DMS114 treated with DMSO at 0.1 percent for 48 hours (cell line): ENCODE measurements around the gene COL6A5.
"Not testable (repeated sequence)": the region's sequence is repeated elsewhere in the genome, so short reads cannot be mapped to it uniquely, and the experiment has no call there.

ENCODE experiments used
- DNase-seq: peaks from one replicate; lab custom pipeline; 2025; ENCODE audit not compliant: unreplicated experiment; lab: John Stamatoyannopoulos, UW

Gene COL6A5

DNA sequence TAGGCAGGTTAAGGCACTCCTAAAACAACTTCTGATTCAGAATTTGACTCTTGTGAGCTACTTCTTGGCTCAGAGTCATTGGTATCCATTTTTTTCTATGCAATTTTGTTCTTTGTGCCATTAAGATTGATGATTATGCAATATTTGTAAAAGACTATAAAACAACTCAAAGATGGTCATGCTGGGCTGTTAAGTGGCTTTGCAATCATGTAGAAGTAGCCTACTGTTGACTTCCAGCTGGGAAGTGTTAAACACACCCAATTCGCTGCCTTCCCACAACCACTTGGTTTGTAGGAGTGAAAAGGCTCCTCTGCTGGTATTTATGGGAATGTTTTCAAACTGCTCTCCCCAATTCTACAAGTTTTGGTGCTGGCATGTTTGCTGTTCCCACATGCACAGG, 96.8 kb downstream of the COL6A5 start:
- DNase-seq, result no peak

- not testable (repeated sequence) for DNase-seq
These were observed 101.4 kb downstream of the COL6A5 start for GRCh38 chr3:130446840-130447239.

- not testable (repeated sequence) for DNase-seq
These were observed 102.7 kb downstream of the COL6A5 start for GRCh38 chr3:130448155-130448554.

- DNase-seq, result no peak
These were observed 111.1 kb downstream of the COL6A5 start for GRCh38 chr3:130456540-130456939.

DNA sequence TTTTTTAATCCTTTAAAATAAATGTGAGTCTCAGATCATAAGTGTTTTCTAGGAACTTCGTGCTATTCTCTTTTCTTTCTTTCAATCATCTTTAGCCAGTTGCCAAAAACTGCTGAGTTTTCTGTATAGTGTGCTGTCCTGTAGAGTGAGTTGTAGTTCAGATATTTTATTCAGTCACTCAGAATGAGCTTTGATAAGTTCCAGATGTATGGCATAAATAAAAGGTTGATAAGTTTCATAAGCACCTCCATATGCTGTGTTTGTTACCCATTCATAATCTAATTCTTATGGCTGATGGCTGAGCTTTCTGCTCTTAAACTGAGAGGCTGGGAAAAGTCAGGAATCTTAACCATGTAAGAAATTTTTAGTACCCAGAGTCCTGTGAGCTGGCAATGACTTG, 112.2 kb downstream of the COL6A5 start:
- DNase-seq, result no peak

- no peak for DNase-seq
These were observed 114.5 kb downstream of the COL6A5 start for GRCh38 chr3:130459944-130460343.

DNA sequence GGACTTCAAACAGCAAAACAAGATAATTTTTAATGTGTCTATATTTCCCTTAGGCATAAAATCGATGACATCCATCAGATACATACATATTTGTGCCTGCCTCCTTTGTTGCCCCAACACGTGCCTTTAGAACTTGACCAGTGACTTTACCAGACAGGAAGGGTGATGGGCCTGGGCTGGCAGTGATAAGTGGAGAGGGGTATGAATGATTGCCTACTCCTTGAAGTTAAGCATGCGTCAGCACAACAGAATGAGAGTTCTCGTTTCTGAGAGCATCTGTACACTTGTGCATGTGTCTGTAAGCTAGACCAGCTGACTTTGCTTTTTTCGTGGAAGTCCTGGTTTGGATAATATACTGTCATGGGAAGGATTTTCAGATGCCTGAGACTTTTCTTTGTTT, 116.6 kb downstream of the COL6A5 start:
- no peak for DNase-seq

DNA sequence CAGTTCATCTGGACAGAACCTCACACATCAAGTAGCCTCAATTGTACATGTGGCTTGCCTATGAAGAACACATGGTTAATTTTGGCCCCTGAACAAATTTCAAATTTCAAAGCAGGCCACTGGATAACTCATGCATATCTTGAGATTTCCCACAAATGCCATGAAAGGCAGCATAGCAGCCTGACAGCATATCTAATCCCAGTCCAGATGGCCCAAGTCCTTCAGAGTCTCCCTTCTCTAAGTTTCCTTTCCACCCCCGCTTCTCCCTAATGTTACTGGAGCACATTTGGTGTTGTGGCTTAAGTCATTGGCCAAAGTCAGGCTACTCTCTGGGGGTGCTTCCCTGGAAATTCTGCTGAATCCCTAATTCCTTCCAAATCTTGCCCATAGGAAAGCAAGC, 117.7 kb downstream of the COL6A5 start:
- no peak for DNase-seq

GRCh38 chr3:130465521-130465920, 120.0 kb downstream of the COL6A5 start:
- DNase-seq, result no peak

GRCh38 chr3:130468311-130468710, 122.8 kb downstream of the COL6A5 start:
- DNase-seq, result no peak

- DNase-seq, result no peak
These were observed 124.7 kb downstream of the COL6A5 start for GRCh38 chr3:130470126-130470525.

GRCh38 chr3:130473416-130473815, 127.9 kb downstream of the COL6A5 start:
- DNase-seq, result no peak

DNA sequence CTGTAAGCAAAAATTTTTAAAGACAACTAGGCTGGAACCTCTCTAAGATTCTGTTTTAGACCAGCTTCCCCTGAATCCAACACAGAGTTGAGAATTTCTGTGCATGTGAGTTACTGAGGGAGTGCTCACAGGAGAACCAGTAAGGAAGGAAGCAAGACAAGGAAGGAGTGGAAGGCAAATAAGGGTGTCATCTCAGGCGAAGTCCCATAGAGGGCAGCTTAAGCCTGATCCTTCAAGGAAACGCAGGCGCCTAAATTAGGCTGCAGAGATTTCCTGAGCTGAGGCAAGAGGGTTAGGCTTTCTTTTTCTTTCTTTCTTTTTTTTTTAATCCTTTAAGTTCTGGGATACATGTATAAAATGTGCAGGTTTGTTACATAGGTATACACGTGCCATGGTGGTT, 135.3 kb downstream of the COL6A5 start:
- DNase-seq, result peak; percentile 44

- no peak for DNase-seq
These were observed 142.8 kb downstream of the COL6A5 start for GRCh38 chr3:130488288-130488687.

- DNase-seq, result no peak
These were observed 143.4 kb downstream of the COL6A5 start for GRCh38 chr3:130488769-130489450.

- DNase-seq, result no peak
These were observed 144.8 kb downstream of the COL6A5 start for GRCh38 chr3:130490241-130490640.

DNA sequence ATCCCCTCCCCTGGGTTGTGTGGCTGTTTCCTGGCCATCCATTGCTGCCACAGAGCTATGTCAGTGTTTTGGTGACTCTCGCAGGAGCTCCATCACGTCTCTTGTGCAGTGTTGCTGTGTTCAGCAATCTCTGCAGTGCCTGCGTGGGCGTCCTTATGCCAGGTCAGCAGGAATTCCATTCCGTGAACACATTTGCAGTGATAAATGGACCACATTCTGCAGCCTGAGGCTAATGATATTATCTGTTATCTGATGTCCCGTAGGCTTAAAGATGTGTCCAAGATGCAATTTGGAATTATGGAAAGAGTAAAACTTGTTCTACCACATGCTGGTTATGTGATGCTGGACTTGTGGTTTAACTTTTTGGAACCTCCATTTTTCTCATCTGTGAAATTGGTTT, 146.0 kb downstream of the COL6A5 start:
- no peak for DNase-seq

- no peak for DNase-seq
These were observed 159.2 kb downstream of the COL6A5 start for GRCh38 chr3:130504701-130505100.

DNA sequence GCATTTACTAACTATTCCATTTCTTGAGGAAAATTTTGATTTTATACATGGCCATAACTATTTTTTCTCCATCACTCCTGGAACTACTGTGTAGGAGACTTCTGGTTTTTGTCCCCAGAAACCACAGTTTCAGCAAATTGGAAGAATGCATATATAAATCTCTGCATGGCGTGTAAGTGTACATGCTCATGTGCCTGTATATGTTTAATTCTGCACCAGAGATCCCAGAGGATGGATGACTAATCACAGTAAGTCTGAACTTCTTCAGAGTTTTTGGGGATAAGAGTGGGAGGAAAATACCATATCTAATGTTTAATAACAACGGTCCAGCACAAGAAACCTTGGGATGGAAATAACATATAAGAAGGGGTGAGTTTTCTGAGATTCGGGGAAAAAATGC, 160.6 kb downstream of the COL6A5 start:
- DNase-seq, result no peak

- no peak for DNase-seq
These were observed 162.3 kb downstream of the COL6A5 start for GRCh38 chr3:130507746-130508145.

- no peak for DNase-seq
These were observed 163.5 kb downstream of the COL6A5 start for GRCh38 chr3:130509008-130509407.

DNA sequence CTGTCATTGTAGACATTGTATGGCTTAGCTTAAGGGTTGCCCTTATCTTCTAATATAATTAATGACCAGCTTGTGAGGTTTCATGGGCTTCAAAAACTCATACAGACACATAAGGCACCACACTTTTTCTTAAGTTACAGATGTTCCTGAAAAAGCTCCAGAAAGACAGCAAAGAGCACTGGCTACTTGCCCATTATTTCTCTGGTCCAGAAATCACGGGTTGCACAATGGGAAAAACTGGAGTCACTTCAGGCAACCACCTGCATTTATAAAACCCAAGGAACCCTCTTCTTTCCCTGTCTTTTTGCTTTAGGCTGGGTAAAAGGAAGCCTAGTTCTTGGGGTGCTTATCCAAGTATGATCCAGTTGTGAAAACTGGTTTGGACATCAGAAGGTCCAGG, 169.2 kb downstream of the COL6A5 start:
- DNase-seq, result no peak

GRCh38 chr3:130515755-130516154, 170.3 kb downstream of the COL6A5 start:
- no peak for DNase-seq
